GM12892 (cell line): ENCODE results near the gene ITPR3.

Experiments
- POLR2A ChIP-seq: IDR thresholded peaks from 2 replicates; pipeline ENCODE4 v1.6.1; 2011; ENCODE audit warnings: low read depth, low read length, control low read depth
- POLR2AphosphoS5 ChIP-seq: IDR thresholded peaks from 2 replicates; pipeline ENCODE4 v1.6.1; 2011; ENCODE audit warnings: low read depth, low read length, control low read depth
- TAF1 ChIP-seq: IDR thresholded peaks from 2 replicates; pipeline ENCODE4 v1.6.1; 2011; ENCODE audit warnings: low read depth, mild to moderate bottlenecking, control low read depth, low read length, borderline replicate concordance

DNA sequence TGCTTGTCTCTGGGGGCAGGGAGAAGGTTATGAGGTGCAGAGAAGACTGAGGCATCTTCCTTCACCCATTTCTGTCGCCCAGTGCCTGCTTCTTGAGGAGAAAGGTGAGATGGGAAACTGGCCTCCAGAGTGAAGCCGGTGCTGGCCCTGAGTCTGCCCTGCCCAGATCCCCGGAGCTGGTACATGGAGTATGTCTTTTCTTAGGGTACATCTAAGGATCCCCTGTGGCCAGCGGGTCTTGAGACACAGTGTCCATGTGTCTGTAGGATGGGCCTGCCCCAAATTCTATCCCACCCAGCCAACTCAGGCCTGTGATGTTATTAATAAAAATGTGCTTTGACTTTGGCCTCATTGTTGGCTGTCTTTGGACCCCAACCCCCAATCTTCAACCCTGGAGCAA is 32.2 kb upstream of the ITPR3 start:
- TF ChIP-seq TAF1 (no peak), POLR2A (no peak), POLR2AphosphoS5 (no peak)
